GM12801 (cell line): ENCODE data around the gene PRSS27.

Experiments
- TF ChIP-seq, protein P1 (sequence below): IDR thresholded peaks from one replicate; pipeline ENCODE4 v1.5.1; 2011; ENCODE audit warnings: control low read depth; ENCODE audit not compliant: insufficient read length; ENCODE audit errors: extremely low read depth

Gene PRSS27

DNA sequence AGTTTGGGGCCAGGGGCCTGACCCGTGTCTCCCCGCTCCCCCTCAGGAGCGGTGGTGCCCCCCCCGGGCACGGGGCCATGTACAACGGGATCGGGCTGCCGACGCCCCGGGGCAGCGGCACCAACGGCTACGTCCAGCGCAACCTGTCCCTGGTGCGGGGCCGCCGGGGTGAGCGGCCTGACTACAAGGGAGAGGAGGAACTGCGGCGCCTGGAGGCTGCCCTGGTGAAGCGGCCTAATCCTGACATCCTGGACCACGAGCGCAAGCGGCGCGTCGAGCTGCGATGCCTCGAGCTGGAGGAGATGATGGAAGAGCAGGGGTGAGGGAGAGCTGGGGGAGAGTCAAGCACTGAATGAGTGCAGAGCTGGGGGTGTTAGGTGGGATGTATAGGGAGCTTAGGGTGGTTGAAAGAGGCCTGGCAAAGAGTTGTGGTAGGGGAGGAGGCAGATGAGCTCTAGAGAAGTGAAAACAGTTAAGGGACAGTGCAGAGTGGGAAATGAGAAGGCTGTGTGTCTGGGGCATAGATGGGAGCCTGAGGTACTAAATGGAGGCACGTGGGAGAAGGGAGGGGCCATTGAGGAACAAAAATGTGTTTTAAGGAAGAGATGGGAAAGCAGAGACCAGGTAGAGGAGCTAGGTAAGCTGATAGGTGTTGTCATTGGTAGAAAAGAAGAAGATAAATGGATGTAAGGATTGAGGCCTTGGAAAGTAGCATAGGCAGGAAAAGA is 36.4 kb upstream of the PRSS27 start:
- TF ChIP-seq, protein P1, sequence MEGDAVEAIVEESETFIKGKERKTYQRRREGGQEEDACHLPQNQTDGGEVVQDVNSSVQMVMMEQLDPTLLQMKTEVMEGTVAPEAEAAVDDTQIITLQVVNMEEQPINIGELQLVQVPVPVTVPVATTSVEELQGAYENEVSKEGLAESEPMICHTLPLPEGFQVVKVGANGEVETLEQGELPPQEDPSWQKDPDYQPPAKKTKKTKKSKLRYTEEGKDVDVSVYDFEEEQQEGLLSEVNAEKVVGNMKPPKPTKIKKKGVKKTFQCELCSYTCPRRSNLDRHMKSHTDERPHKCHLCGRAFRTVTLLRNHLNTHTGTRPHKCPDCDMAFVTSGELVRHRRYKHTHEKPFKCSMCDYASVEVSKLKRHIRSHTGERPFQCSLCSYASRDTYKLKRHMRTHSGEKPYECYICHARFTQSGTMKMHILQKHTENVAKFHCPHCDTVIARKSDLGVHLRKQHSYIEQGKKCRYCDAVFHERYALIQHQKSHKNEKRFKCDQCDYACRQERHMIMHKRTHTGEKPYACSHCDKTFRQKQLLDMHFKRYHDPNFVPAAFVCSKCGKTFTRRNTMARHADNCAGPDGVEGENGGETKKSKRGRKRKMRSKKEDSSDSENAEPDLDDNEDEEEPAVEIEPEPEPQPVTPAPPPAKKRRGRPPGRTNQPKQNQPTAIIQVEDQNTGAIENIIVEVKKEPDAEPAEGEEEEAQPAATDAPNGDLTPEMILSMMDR = no peak

DNA sequence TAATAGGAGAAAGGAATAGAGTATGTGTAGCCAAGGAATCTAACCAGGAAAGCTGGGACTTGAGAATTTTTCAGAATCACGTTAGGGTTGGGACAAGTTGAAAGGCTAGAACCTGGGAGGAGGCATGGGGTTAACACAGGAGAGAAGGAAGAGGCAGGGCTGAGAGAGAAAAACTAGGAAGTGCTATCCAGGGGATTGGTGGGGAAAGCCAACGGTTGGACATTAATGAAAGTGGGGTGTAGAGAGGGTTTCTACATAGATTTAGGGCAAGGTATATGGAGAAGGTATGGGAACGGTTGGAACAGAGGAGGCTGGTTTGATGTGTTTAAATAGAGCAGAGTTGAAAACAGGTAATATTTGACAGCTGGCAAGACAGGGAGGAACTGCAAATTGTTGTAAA is 35.1 kb upstream of the PRSS27 start:
- TF ChIP-seq, protein P1 = no peak

DNA sequence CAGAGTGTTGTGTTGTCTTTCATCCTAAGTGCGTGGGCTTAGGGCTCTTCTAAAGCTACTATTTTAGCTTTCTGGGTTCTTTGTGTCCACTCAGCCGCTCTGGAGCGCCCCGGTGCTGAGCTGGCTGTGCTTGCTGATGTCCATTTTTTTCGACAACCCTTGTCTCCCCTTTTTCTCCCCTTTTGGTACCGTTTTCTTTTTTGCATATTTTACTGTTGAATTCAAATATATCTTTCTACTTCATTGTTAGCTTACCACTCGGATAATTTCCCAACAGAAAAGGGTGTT is 33.7 kb upstream of the PRSS27 start:
- TF ChIP-seq, protein P1 = no peak

DNA sequence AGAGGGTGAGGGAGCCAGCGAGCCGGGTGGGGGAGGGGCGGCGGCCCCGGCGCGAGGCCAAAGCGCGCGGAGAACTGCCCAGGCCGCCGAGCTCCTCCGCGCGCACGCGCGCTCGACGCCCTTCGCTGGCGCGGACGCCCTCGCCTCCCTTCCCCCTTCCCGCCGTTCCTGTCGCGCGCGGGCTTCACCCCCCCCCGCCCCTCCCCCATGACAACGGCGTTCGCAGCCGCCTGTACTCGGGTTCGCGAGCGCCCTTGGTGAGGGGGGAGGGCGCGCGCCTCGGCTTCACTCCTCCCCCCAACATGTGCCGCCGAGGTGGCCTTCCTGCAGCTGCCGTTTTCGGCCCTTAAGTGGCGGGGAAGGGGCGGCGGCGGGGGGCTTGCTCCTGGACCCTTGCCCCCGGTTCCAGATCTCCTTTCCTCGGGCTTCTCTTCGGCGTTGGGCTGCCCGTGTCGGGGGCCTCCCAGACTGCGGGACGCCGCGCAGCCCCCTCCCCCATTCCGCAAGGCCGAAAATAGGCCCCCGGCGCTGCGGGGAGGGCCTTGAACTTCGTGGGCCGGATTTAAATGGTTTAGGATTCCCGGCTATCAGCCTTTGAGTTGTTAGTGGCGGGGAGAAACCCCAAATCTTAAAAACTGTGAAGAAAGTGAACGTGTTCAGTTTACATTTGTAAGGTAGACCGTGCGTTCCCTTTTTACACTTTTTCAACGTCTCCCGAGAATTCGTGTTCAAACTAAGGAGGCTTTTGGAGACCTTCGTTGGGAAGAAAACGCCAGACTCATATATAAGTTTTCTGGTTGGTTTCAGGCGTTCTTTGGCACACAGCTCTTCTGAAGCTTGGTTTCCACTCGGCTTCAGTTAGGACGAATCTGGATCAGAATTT is 33.1 kb upstream of the PRSS27 start:
- TF ChIP-seq, protein P1 = no peak

DNA sequence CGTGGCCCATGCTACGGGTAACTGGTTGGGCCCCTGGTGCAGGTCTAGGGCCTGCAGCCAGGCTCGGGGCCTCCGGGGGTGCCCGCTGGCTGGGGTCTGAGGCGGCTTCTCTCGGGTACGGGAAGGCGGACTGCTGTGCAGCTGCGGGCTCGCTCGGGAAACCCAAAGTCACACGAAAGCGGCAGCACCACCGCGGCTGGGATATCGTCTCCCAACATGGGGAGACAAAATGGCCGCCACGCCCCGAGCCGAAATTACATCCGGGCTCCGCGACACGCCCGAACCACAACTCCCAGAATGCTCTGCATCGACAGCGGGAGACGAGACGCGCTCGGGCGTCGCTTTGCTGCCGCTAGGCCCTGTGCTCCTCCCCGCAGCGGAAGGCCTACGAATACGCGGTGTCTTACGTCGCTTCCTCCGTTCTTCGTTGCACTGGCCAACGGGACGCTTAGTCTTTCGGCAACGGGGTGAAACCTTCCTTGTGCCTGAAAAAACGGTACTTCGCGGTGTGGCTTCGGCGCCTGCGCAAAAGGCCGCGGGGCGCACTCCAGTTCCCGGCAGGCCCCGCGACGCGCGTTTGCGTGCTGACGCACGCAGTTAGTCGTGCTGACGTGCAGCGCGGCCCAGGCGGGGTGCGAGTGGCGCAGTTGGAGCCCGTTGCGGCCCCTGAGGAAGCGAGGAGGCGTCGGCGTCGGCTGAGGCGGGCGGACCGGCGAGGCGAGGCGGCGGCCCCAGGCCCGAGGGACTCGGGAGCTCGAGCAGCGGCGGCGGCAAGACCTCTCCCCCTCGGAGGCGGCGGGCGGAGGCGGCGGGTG is 32.2 kb upstream of the PRSS27 start, which contains the start of gene SRRM2:
Gene SRRM2 (plus strand): TSS at position 604 of the 815 bp plus-strand sequence. CDS start 3,727 bp downstream, outside the sequence.
- TF ChIP-seq, protein P1 = no peak

DNA sequence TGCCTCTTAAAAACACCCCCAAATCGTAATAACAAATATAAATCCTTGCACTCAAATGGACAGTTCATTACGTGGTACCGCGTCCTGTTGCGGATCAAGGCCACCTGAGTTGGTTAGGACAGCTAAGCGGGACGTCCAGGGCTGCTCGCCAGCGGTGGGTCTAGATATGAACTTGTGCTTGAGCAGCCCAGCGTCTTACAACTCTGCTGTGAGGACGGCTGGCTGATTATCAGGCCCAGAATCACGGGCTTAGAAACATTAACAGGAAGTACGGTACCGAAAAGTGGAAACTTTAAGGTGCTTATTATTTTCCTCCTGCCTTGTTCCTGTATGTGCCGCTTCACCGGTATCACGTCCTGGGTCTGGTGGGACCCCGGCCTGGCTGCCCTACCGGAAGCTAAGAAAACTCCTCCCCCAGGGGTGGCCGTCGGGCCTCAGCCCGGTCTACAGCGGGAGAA is 31.6 kb upstream of the PRSS27 start:
- TF ChIP-seq, protein P1 = no peak

DNA sequence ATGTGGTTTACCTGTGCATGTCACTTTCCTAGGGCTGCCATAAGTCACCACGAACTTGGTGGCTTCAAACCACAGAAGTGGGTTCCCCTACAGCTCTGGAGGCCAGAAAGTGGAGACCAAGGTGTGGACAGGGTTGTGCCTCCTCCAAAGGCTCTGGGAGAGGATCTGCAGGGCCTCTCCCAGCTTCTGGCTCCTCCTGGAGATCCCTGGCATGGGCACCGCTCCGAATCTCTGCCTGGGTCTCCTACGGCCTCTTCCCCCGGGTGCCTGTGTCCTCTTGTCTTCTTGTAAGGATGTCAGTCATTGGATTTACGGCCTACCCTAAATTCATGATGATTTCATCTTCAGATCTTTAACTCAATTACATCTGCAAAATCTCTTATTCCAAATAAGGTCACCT is 29.9 kb upstream of the PRSS27 start:
- TF ChIP-seq, protein P1 = no peak
